SK-N-SH treated with all-trans-retinoic acid at 6 μM for 48 hours (cell line): ENCODE data around the gene MYCN.

Experiments used
- ATAC-seq: fragments of 200-7000 bp; cut with Tn5 transposase; 3 replicates; pipeline ENCODE4 v1.9.1; 2020; ENCODE audit warnings: mild to moderate bottlenecking, moderate library complexity
- BACH2 ChIP-seq: fragments of 250-450 bp; sonication (Bioruptor Pico); IDR thresholded peaks from 2 replicates; pipeline ENCODE4 v1.9.0; 2021; ENCODE audit warnings: mild to moderate bottlenecking, borderline replicate concordance
- CREB5 ChIP-seq: fragments of 250-450 bp; sonication (Bioruptor Pico); IDR thresholded peaks from 2 replicates; pipeline ENCODE4 v1.5.1; 2020; ENCODE audit warnings: low read depth, mild to moderate bottlenecking, moderate library complexity
- CSDC2 ChIP-seq: fragments of 250-450 bp; sonication (Bioruptor Pico); IDR thresholded peaks from 2 replicates; pipeline ENCODE4 v1.5.0; 2020; ENCODE audit warnings: mild to moderate bottlenecking, moderate library complexity
- ESRRG ChIP-seq: fragments of 250-450 bp; sonication (Bioruptor Pico); IDR thresholded peaks from 2 replicates; pipeline ENCODE4 v1.6.1; 2021; ENCODE audit warnings: mild to moderate bottlenecking
- GLIS3 ChIP-seq: fragments of 250-450 bp; sonication (Bioruptor Pico); IDR thresholded peaks from 2 replicates; pipeline ENCODE4 v1.5.0; 2020; ENCODE audit warnings: mild to moderate bottlenecking, moderate library complexity
- ISL1 ChIP-seq: fragments of 250-450 bp; sonication (Bioruptor Pico); IDR thresholded peaks from 2 replicates; pipeline ENCODE4 v2.1.2; 2022; ENCODE audit warnings: mild to moderate bottlenecking, moderate library complexity
- OSR1 ChIP-seq: fragments of 250-450 bp; sonication (Bioruptor Pico); IDR thresholded peaks from 2 replicates; pipeline ENCODE4 v1.8.0; 2022; ENCODE audit warnings: moderate library complexity, mild to moderate bottlenecking, inconsistent platforms
- PATZ1 ChIP-seq: fragments of 250-450 bp; sonication (Bioruptor Pico); IDR thresholded peaks from 2 replicates; pipeline ENCODE4 v1.8.0; 2020; ENCODE audit warnings: mild to moderate bottlenecking, moderate library complexity, borderline replicate concordance
- POU6F1 ChIP-seq: fragments of 250-450 bp; sonication (Bioruptor Pico); IDR thresholded peaks from 2 replicates; pipeline ENCODE4 v1.8.0; 2021; ENCODE audit warnings: low read depth, mild to moderate bottlenecking, moderate library complexity, borderline replicate concordance
- PPARA ChIP-seq: fragments of 250-450 bp; sonication (Bioruptor Pico); IDR thresholded peaks from 2 replicates; pipeline ENCODE4 v1.5.0; 2020; ENCODE audit warnings: mild to moderate bottlenecking, borderline replicate concordance
- SNAI2 ChIP-seq: fragments of 250-450 bp; sonication (Bioruptor Pico); IDR thresholded peaks from 2 replicates; pipeline ENCODE4 v1.5.0; 2020; ENCODE audit warnings: mild to moderate bottlenecking, moderate library complexity
- TCF4 ChIP-seq: fragments of 250-450 bp; sonication (Bioruptor Pico); IDR thresholded peaks from 2 replicates; pipeline ENCODE4 v1.8.0; 2021; ENCODE audit warnings: mild to moderate bottlenecking, moderate library complexity, borderline replicate concordance
- TOX ChIP-seq: fragments of 250-450 bp; sonication (Bioruptor Pico); IDR thresholded peaks from 2 replicates; pipeline ENCODE4 v1.8.0; 2021; ENCODE audit warnings: mild to moderate bottlenecking, moderate library complexity, borderline replicate concordance
- TSHZ2 ChIP-seq: fragments of 250-450 bp; sonication (Bioruptor Pico); IDR thresholded peaks from 2 replicates; pipeline ENCODE4 v1.5.0; 2020; ENCODE audit warnings: mild to moderate bottlenecking, moderate library complexity
- ZFP3 ChIP-seq: fragments of 250-450 bp; sonication (Bioruptor Pico); IDR thresholded peaks from 2 replicates; pipeline ENCODE4 v1.5.0; 2020; ENCODE audit warnings: mild to moderate bottlenecking, moderate library complexity
- ZFP30 ChIP-seq: fragments of 450-650 bp; formaldehyde crosslinking; IDR thresholded peaks from 2 replicates; pipeline ENCODE4 v1.5.0; 2022; ENCODE audit warnings: mild to moderate bottlenecking, moderate library complexity
- ZNF70 ChIP-seq: fragments of 450-650 bp; formaldehyde crosslinking; IDR thresholded peaks from 2 replicates; pipeline ENCODE4 v1.5.0; 2020; ENCODE audit warnings: mild to moderate bottlenecking, moderate library complexity
- ZNF8 ChIP-seq: fragments of 450-650 bp; formaldehyde crosslinking; IDR thresholded peaks from 2 replicates; pipeline ENCODE4 v1.5.0; 2020; ENCODE audit warnings: mild to moderate bottlenecking, moderate library complexity

The MYCN gene

GRCh38 chr2:15893689-15894480 is 46.5 kb upstream of the MYCN start (continued):
- no peak for TF ChIP-seq POU6F1 (CRISPR knock-in tag)
- TF ChIP-seq CREB5 (CRISPR knock-in tag): no peak
- no peak for TF ChIP-seq TCF4 (CRISPR knock-in tag)
- no peak for TF ChIP-seq ESRRG (CRISPR knock-in tag)

GRCh38 chr2:15894481-15895144 is 45.7 kb upstream of the MYCN start:
- no peak for TF ChIP-seq BACH2 (CRISPR knock-in tag)
- no peak for TF ChIP-seq CREB5 (CRISPR knock-in tag)
- TF ChIP-seq ISL1 (CRISPR knock-in tag): no peak
- TF ChIP-seq ZNF8 (CRISPR knock-in tag): no peak
- no peak for TF ChIP-seq TSHZ2 (CRISPR knock-in tag)
- no peak for ATAC-seq

- no peak for TF ChIP-seq SNAI2 (CRISPR knock-in tag)
- TF ChIP-seq ZNF8 (CRISPR knock-in tag): no peak
- no peak for TF ChIP-seq TOX
- no peak for TF ChIP-seq TCF4 (CRISPR knock-in tag)
- no peak for TF ChIP-seq ZFP30 (CRISPR knock-in tag)
- no peak for TF ChIP-seq PPARA (CRISPR knock-in tag)
- TF ChIP-seq, all 23 proteins: peak for 0
- no peak for ATAC-seq
Measured at GRCh38 chr2:15895615-15896469, 44.5 kb upstream of the MYCN start.

- no peak for ATAC-seq
- TF ChIP-seq TCF4 (CRISPR knock-in tag): no peak
- TF ChIP-seq PATZ1 (CRISPR knock-in tag): no peak
- no peak for TF ChIP-seq ESRRG (CRISPR knock-in tag)
- TF ChIP-seq ZNF8 (CRISPR knock-in tag): no peak
- TF ChIP-seq TSHZ2 (CRISPR knock-in tag): no peak
- TF ChIP-seq OSR1 (CRISPR knock-in tag): no peak
- no peak for TF ChIP-seq GLIS3 (CRISPR knock-in tag)
- no peak for TF ChIP-seq POU6F1 (CRISPR knock-in tag)
- no peak for TF ChIP-seq BACH2 (CRISPR knock-in tag)
- TF ChIP-seq CSDC2 (CRISPR knock-in tag): no peak
- no peak for TF ChIP-seq ZNF70
- TF ChIP-seq TOX: no peak
- no peak for TF ChIP-seq ZFP3 (CRISPR knock-in tag)
Measured at GRCh38 chr2:15896859-15897258, 43.5 kb upstream of the MYCN start.
